Tibial artery (tissue), 4 donors: Measurements from ENCODE around the gene GSK3B.
A peak's percentile ranks its signal among the peaks of the same experiment; 100 is the strongest.

Experiments
- DNase-seq, 2 donors: peaks; one replicate each; pipeline ENCODE4 v3.0.0-alpha.2; 2019
- H3K27ac ChIP-seq, 2 donors: fragments of 200-600 bp; sonication (generic) in 1 of 2; 1 replicate in 1 of 2; 2 replicates in 1 of 2; pipeline ENCODE4 v1.5.1; 2018 to 2019; ENCODE audit warnings: mild to moderate bottlenecking in 1 of 2
- H3K27me3 ChIP-seq, 2 donors: fragments of 200-600 bp; sonication (generic) in 1 of 2; one replicate each; pipeline versions ENCODE4 v1.5.1 to v1.6.0; 2016 to 2019
- H3K36me3 ChIP-seq, 3 donors: fragments of 200-600 bp; sonication (generic) in 2 of 3; one replicate each; pipeline ENCODE4 v1.5.1; 2016 to 2019; ENCODE audit warnings: mild to moderate bottlenecking in 2 of 3
- H3K4me1 ChIP-seq, 4 donors: fragments of 200-600 bp; sonication (generic) in 2 of 4; 1 replicate in 3 of 4; 2 replicates in 1 of 4; pipeline ENCODE4 v1.5.1; 2016 to 2019
- H3K4me3 ChIP-seq, 2 donors: fragments of 200-600 bp; sonication (generic) in 1 of 2; 1 replicate in 1 of 2; 2 replicates in 1 of 2; pipeline ENCODE4 v1.5.1; 2018 to 2019; ENCODE audit warnings: mild to moderate bottlenecking in 2 of 2
- H3K9me3 ChIP-seq, 3 donors: fragments of 200-600 bp; sonication (generic) in 1 of 3; one replicate each; pipeline ENCODE4 v1.5.1; 2016 to 2019
- intact Hi-C: fragments of 100-400 bp; cut with DNase I; formaldehyde crosslinking; loops from one replicate; pipeline ENCODE4 v1.15.0; 2023; ENCODE audit warnings: low total_unique reads
- TF ChIP-seq, protein P1 (sequence below), 2 experiments: fragments of 200-600 bp in 1 of 2; fragments of 450-650 bp in 1 of 2; IDR thresholded peaks; one replicate each; pipeline ENCODE4 v1.5.1; 2017 to 2019; ENCODE audit warnings: antibody characterized with exemption in 2 of 2, mild to moderate bottlenecking in 1 of 2, moderate library complexity in 1 of 2

The GSK3B gene

DNA sequence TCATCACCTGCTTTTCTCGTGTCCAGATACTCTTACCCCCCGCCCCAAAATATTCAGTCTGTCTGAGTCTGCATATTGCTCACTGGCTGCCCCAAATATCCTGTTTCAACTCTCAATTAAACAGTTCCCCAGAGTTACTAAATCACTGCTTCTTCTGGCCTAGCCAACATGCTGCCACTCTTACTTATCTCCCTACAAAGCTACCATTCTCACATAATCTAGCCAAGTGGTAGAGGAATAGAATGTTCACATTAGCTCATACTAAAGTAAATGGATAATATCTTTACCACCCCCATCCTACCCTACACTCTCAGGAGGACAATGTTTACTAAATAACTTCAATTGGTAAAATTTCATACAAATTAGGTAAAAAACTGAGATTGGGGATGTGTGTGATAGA is 234.5 kb downstream of the GSK3B start:
- Histone ChIP-seq H3K36me3 (peaks cover 18 to 38% (median 35%) of the 10 kb centered on the region in 3 donors), H3K27me3 (no peaks in the 10 kb centered on the region), H3K4me3 (no peak overlapping the region), H3K9me3 (no peaks in the 10 kb centered on the region), H3K27ac (no peak overlapping the region), H3K4me1 (no peaks in the 10 kb centered on the region)
- TF ChIP-seq, protein P1, sequence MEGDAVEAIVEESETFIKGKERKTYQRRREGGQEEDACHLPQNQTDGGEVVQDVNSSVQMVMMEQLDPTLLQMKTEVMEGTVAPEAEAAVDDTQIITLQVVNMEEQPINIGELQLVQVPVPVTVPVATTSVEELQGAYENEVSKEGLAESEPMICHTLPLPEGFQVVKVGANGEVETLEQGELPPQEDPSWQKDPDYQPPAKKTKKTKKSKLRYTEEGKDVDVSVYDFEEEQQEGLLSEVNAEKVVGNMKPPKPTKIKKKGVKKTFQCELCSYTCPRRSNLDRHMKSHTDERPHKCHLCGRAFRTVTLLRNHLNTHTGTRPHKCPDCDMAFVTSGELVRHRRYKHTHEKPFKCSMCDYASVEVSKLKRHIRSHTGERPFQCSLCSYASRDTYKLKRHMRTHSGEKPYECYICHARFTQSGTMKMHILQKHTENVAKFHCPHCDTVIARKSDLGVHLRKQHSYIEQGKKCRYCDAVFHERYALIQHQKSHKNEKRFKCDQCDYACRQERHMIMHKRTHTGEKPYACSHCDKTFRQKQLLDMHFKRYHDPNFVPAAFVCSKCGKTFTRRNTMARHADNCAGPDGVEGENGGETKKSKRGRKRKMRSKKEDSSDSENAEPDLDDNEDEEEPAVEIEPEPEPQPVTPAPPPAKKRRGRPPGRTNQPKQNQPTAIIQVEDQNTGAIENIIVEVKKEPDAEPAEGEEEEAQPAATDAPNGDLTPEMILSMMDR (IDR thresholded peaks at IDR 0.05), result no peak
- intact Hi-C loops, result no loop called here
- DNase-seq, result no peak

DNA sequence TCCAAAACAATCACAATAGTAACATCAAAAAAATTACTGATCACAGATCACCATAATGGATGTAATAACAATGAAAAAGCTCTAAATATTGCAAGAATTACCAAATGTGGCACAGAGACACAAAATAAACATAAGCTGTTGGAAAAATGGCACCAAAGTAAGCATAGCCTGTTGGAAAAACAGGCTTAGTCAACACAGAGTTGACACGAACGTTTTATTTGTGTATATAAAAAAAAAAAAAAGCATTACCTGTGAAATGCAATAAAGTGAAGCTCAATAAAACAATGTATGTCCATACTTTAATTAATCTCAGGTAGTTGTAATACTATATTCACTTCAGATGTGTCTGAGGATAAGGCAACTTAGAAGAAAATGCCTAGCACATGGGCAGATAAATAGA is 235.3 kb downstream of the GSK3B start:
- DNase-seq, result no peak
- H3K27ac ChIP-seq, result no peak overlapping the region
- peaks cover 18 to 38% (median 35%) of the 10 kb centered on the region in 3 donors for H3K36me3 ChIP-seq
- H3K4me1 ChIP-seq, result no peaks in the 10 kb centered on the region
- intact Hi-C loops, result no loop called here
- TF ChIP-seq, protein P1 (IDR thresholded peaks at IDR 0.05), result no peak
- no peaks in the 10 kb centered on the region for H3K9me3 ChIP-seq
- no peaks in the 10 kb centered on the region for H3K27me3 ChIP-seq
- H3K4me3 ChIP-seq, result no peak overlapping the region

DNA sequence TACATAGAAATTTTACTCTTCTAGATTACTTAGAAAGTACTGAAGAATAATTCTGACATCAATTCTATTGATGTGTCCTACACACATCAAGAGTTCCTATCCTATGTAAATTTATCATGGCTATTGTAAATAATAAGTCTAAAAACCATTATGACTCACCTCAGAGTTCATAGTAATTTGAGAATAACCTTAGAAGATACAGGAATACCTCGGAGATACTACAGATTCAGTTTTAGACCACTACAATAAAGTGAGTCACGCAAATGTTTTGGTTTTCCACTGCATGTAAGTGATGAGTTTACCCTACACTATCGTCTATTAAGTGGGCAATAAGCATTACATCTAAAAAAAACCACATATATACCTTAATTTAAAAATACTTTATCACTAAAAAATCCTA is 237.6 kb downstream of the GSK3B start:
- intact Hi-C loops, result no loop called here
- Histone ChIP-seq H3K36me3 (peaks cover 8 to 24% (median 23%) of the 10 kb centered on the region in 3 donors), H3K9me3 (no peaks in the 10 kb centered on the region), H3K27ac (no peak overlapping the region), H3K4me1 (no peaks in the 10 kb centered on the region), H3K27me3 (no peaks in the 10 kb centered on the region), H3K4me3 (no peak overlapping the region)
- TF ChIP-seq, protein P1 (IDR thresholded peaks at IDR 0.05), result no peak
- DNase-seq, result no peak

DNA sequence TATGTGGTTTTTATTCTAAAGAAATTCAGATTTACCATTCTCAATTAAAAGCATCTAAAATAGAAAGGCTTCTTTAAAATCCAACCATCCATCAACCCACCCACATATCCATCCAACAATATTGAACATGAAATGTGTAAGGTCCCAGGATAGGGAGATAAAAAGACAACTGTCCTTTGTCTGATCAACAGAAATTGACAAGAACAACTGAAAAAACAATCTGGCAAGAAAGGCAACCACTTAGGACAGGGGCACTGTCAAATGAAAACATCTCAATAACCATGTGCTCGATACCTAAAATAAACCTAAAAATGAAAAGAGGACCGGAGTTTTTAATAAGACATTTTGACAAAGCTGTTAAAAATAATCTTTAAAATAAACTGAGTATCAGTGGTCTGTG is 245.1 kb downstream of the GSK3B start:
- H3K27ac ChIP-seq, result no peak overlapping the region
- DNase-seq, result no peak
- no peaks in the 10 kb centered on the region for H3K4me1 ChIP-seq
- H3K27me3 ChIP-seq, result no peaks in the 10 kb centered on the region
- H3K4me3 ChIP-seq, result no peak overlapping the region
- H3K9me3 ChIP-seq, result no peaks in the 10 kb centered on the region
- intact Hi-C loops, result no loop called here
- no peaks in the 10 kb centered on the region for H3K36me3 ChIP-seq
- TF ChIP-seq, protein P1 (IDR thresholded peaks at IDR 0.05), result no peak

DNA sequence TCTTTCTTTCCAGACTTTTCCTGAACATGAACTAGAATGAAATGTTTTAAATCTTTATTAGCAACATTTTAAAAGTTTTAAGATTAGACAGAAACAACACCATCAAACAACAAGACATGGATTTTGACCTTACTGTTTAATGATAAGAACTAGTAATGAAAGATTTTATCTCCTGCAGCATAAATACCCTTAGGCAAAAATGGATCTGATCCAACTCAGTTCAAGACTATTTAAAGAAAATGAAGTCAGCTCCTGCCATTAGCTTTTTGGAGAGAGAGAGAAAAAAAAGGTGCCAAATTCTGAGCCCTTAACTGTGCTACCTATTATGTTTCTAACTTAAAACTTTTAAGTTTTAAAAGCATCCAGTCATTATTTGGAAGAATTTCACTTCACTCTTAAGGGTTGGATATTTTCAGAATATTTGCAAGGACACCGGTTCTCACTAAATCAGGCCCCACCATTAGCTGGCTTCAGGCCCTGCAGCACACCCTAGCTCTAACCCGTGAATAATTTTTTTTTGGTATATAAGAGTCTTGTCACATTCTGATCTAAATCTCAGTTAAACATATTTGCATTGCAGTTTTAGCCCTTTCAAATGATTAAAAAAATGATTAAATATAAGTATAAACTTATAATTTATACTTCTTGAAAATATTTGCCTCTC is 252.3 kb downstream of the GSK3B start:
- peaks cover 0 to 8% (median 0%) of the 10 kb centered on the region in 3 donors for H3K36me3 ChIP-seq
- no peaks in the 10 kb centered on the region for H3K9me3 ChIP-seq
- intact Hi-C loops, result no loop called here
- H3K4me1 ChIP-seq, result peaks cover 0 to 18% (median 5%) of the 10 kb centered on the region in 4 donors
- TF ChIP-seq, protein P1 (IDR thresholded peaks at IDR 0.05), result no peak
- DNase-seq, result no peak
- peak overlapping the region in 1 of 2 donors; percentile 17 for H3K27ac ChIP-seq
- H3K4me3 ChIP-seq, result no peak overlapping the region
- H3K27me3 ChIP-seq, result no peaks in the 10 kb centered on the region
